GM10266 (cell line): ENCODE data around the gene PCDHGA11.
A peak's percentile ranks its signal among the peaks of the same experiment; 100 is the strongest.
"Not testable (repeated sequence)": the region's sequence is repeated elsewhere in the genome, so short reads cannot be mapped to it uniquely, and the experiment has no call there.

ENCODE experiments used
- DNase-seq: peaks from one replicate; pipeline ENCODE4 v3.0.0; 2012; ENCODE audit errors: extremely low spot score
- CTCF ChIP-seq: IDR thresholded peaks from 2 replicates; pipeline ENCODE4 v1.5.1; 2012; ENCODE audit warnings: mild to moderate bottlenecking, low read depth; ENCODE audit not compliant: control insufficient read depth, insufficient read depth; ENCODE audit errors: missing control alignments

Gene PCDHGA11

GRCh38 chr5:141393267-141393666 lies 27.6 kb upstream of the PCDHGA11 start:
- no peak for DNase-seq
- TF ChIP-seq CTCF: no peak

GRCh38 chr5:141394401-141395187 lies 26.3 kb upstream of the PCDHGA11 start:
- DNase-seq: not testable (repeated sequence)

- peak; percentile 33 for TF ChIP-seq CTCF
- DNase-seq: not testable (repeated sequence)
Measured at GRCh38 chr5:141397756-141398551, 22.9 kb upstream of the PCDHGA11 start, which contains the start of gene PCDHGB5. TSS of gene PCDHGB5 (plus strand) at chr5:141397947. CDS start at chr5:141398128, 181 bp downstream.

- no peak for TF ChIP-seq CTCF
- no peak for DNase-seq
Measured at GRCh38 chr5:141398608-141399007, 22.2 kb upstream of the PCDHGA11 start.

GRCh38 chr5:141399555-141400258 lies 21.1 kb upstream of the PCDHGA11 start:
- DNase-seq: no peak

GRCh38 chr5:141402553-141403243 lies 18.2 kb upstream of the PCDHGA11 start, which contains the start of gene PCDHGA9:
TSS of gene PCDHGA9 (plus strand) at chr5:141402778. CDS start at chr5:141402953, 175 bp downstream.
- no peak for DNase-seq
- peak; percentile 31 for TF ChIP-seq CTCF

More at GRCh38 chr5:141399555-141400258, 21.1 kb upstream of the PCDHGA11 start:
- TF ChIP-seq CTCF: no peak

- TF ChIP-seq CTCF: no peak
- no peak for DNase-seq
Measured at GRCh38 chr5:141403387-141403786, 17.5 kb upstream of the PCDHGA11 start.
